HG03575 (cell line): ENCODE measurements around the gene TMEM91.

Experiments
- ATAC-seq: cut with Tn5 transposase; IDR thresholded peaks from one replicate; pipeline ENCODE4 v1.9.1; 2021; ENCODE audit not compliant: unreplicated experiment, insufficient number of reproducible peaks, low FRiP score; ENCODE audit errors: extremely low read depth

The TMEM91 gene

GRCh38 chr19:41425174-41426115, 49.1 kb downstream of the TMEM91 start:
- no peak for ATAC-seq

- no peak for ATAC-seq
These were observed 49.9 kb downstream of the TMEM91 start for GRCh38 chr19:41426116-41426841.

GRCh38 chr19:41426952-41427646, 50.8 kb downstream of the TMEM91 start, which contains the start of gene B3GNT8:
Gene B3GNT8 (minus strand): TSS chr19:41427374. CDS start chr19:41426778, 596 bp downstream.
- ATAC-seq, result no peak

GRCh38 chr19:41427647-41428480, 51.5 kb downstream of the TMEM91 start:
- ATAC-seq, result no peak

GRCh38 chr19:41428481-41428859, 52.1 kb downstream of the TMEM91 start:
- no peak for ATAC-seq

- ATAC-seq, result no peak
These were observed 54.6 kb downstream of the TMEM91 start for GRCh38 chr19:41430922-41431321.

GRCh38 chr19:41431426-41432386, 55.4 kb downstream of the TMEM91 start:
- ATAC-seq, result no peak

GRCh38 chr19:41433171-41433570, 56.8 kb downstream of the TMEM91 start:
- no peak for ATAC-seq
